ENCODE results near the gene FAM240B. TPM values are rescaled to one million over a fixed set of nuclear protein-coding genes. Genes with fewer than 3 reads are reported as not detected.

The FAM240B gene

Small RNA genes within 50 kb of the gene (small RNA-seq; reads per million reads assigned to genes)
- not detected for gene RNU6-765P (ENCODE audit: low read depth)

Measured in mesenchymal stem cell (in vitro differentiated cells and primary cell).